GM18909 (cell line): ENCODE measurements around the gene NRL.
"Not testable (repeated sequence)": the region's sequence is repeated elsewhere in the genome, so short reads cannot be mapped to it uniquely, and the experiment has no call there.

Experiments
- ATAC-seq: cut with Tn5 transposase; IDR thresholded peaks from one replicate; pipeline ENCODE4 v1.9.1; 2021; ENCODE audit warnings: mild to moderate bottlenecking; ENCODE audit not compliant: unreplicated experiment, poor library complexity

NRL gene

GRCh38 chr14:24031331-24031730, 83.4 kb downstream of the NRL start:
- ATAC-seq = not testable (repeated sequence)

- ATAC-seq = not testable (repeated sequence)
Observed at GRCh38 chr14:24029687-24030086, 85.1 kb downstream of the NRL start.
